Cardiac septum (tissue), 1 donor: Measurements from ENCODE around the gene LOXL1. TPM values are rescaled to one million over a fixed set of nuclear protein-coding genes. Genes with fewer than 3 reads are reported as not detected.
A peak's percentile ranks its signal among the peaks of the same experiment; 100 is the strongest.

Experiments
- DNase-seq: peaks from one replicate; pipeline ENCODE4 v3.0.0-alpha.2; 2020; ENCODE audit warnings: low spot score
- intact Hi-C: fragments of 100-400 bp; cut with DNase I; formaldehyde crosslinking; loops from one replicate; pipeline ENCODE4 v1.14.0; 2022
- total RNA-seq: library from RNA; stranded (reverse); fragmentation: NEBNext Ultra II Directional; extraction: Animal tissue kit (Norgen Biotek cat#: 25700); gene quantifications from one replicate; pipeline ENCODE4 v1.2.1, GENCODE V29; 2021
- donor health status: DM: no; HTN: no; CAD: no.

The LOXL1 gene
- total RNA-seq, 1 donor from 2014 or later: 29.1 TPM

GRCh38 chr15:73986055-73986775, 60.0 kb downstream of the LOXL1 start:
- no peak for DNase-seq
- intact Hi-C loops: no loop called here

- intact Hi-C loops: no loop called here
- no peak for DNase-seq
Measured at GRCh38 chr15:73986776-73987056, 60.5 kb downstream of the LOXL1 start.

- intact Hi-C loops: no loop called here
- DNase-seq: no peak
Measured at GRCh38 chr15:73987250-73987649, 61.0 kb downstream of the LOXL1 start.

- DNase-seq: no peak
- intact Hi-C loops: no loop called here
Measured at GRCh38 chr15:73987681-73988444, 61.6 kb downstream of the LOXL1 start.

- intact Hi-C loops: no loop called here
- DNase-seq: no peak
Measured at GRCh38 chr15:73988445-73988969, 62.2 kb downstream of the LOXL1 start.

GRCh38 chr15:73989001-73989798, 62.9 kb downstream of the LOXL1 start:
- no peak for DNase-seq
- intact Hi-C loops: no loop called here

GRCh38 chr15:73990250-73991005, 64.2 kb downstream of the LOXL1 start:
- intact Hi-C loops: no loop called here

GRCh38 chr15:73991260-73991659, 65.0 kb downstream of the LOXL1 start:
- peak; percentile 91 for DNase-seq
- intact Hi-C loops: no loop called here

More at GRCh38 chr15:73990250-73991005, 64.2 kb downstream of the LOXL1 start:
- DNase-seq: no peak

- intact Hi-C loops: loop anchor here (2.0 kb wide), 1 partner anchor 49 kb away; no protein-coding TSS in a partner anchor
- DNase-seq: peak; percentile 97
Measured at GRCh38 chr15:73991726-73992593, 65.7 kb downstream of the LOXL1 start, which contains the start of gene STOML1. Gene STOML1 (minus strand): TSS chr15:73992295. CDS start chr15:73992223, 72 bp downstream.

GRCh38 chr15:73992594-73992898, 66.3 kb downstream of the LOXL1 start:
- intact Hi-C loops: loop anchor here (2.0 kb wide), 1 partner anchor 48 kb away; no protein-coding TSS in a partner anchor
- no peak for DNase-seq

GRCh38 chr15:73993211-73993994, 67.1 kb downstream of the LOXL1 start:
- no peak for DNase-seq
- intact Hi-C loops: loop anchor here (2.0 kb wide), 1 partner anchor 47 kb away; no protein-coding TSS in a partner anchor

- intact Hi-C loops: no loop called here
- DNase-seq: peak; percentile 99
Measured at GRCh38 chr15:73994413-73994883, 68.2 kb downstream of the LOXL1 start, which contains the start of gene PML. Gene PML (plus strand): TSS chr15:73994716. CDS start chr15:73994813, 97 bp downstream.

GRCh38 chr15:73994912-73995622, 68.8 kb downstream of the LOXL1 start:
- intact Hi-C loops: no loop called here

GRCh38 chr15:73996267-73996666, 70.0 kb downstream of the LOXL1 start:
- no peak for DNase-seq
- intact Hi-C loops: no loop called here

More at GRCh38 chr15:73994912-73995622, 68.8 kb downstream of the LOXL1 start:
- no peak for DNase-seq

GRCh38 chr15:73996939-73997338, 70.7 kb downstream of the LOXL1 start:
- intact Hi-C loops: no loop called here
- DNase-seq: no peak

- intact Hi-C loops: no loop called here
Measured at GRCh38 chr15:73997986-73998385, 71.7 kb downstream of the LOXL1 start.

More at GRCh38 chr15:73997986-73998385, 71.7 kb downstream of the LOXL1 start:
- DNase-seq: no peak
